Upper lobe of left lung (tissue), 6 donors: ENCODE data around the gene LEMD2. TPM values are rescaled to one million over a fixed set of nuclear protein-coding genes. Genes with fewer than 3 reads are reported as not detected.

Experiments used
- ATAC-seq, 2 donors: fragments of 200-7000 bp; cut with Tn5 transposase; one replicate each; pipeline ENCODE4 v1.9.1; 2022; ENCODE audit warnings: mild to moderate bottlenecking in 2 of 2, moderate library complexity in 2 of 2; ENCODE audit not compliant: low FRiP score in 2 of 2
- DNase-seq, 2 donors: peaks; one replicate each; pipeline ENCODE4 v3.0.0-alpha.2; 2019 to 2020
- H3K27ac ChIP-seq, 4 donors: fragments of 200-600 bp; sonication (generic); one replicate each; pipeline ENCODE4 v1.5.1; 2016 to 2019
- H3K27me3 ChIP-seq, 4 donors: fragments of 200-600 bp; sonication (generic); one replicate each; pipeline ENCODE4 v1.5.1; 2017 to 2019
- H3K36me3 ChIP-seq, 4 donors: fragments of 200-600 bp; sonication (generic); one replicate each; pipeline ENCODE4 v1.5.1; 2016 to 2019
- H3K4me1 ChIP-seq, 4 donors: fragments of 200-600 bp; sonication (generic); one replicate each; pipeline ENCODE4 v1.5.1; 2018 to 2019
- H3K4me3 ChIP-seq, 4 donors: fragments of 200-600 bp; sonication (generic); one replicate each; pipeline ENCODE4 v1.5.1; 2017 to 2019; ENCODE audit warnings: mild to moderate bottlenecking in 2 of 4, moderate library complexity in 1 of 4
- H3K9me3 ChIP-seq, 4 donors: fragments of 200-600 bp; sonication (generic); one replicate each; pipeline ENCODE4 v1.5.1; 2018 to 2019
- CTCF ChIP-seq, 6 experiments: fragments of 450-650 bp in 4 of 6; fragments of 200-600 bp in 2 of 6; sonication (generic) in 2 of 6; IDR thresholded peaks; one replicate each; pipeline ENCODE4 v1.5.1; 2016 to 2019; ENCODE audit warnings: antibody characterized with exemption in 6 of 6
- EP300 ChIP-seq, 4 donors: sonication (generic); formaldehyde crosslinking; IDR thresholded peaks; one replicate each; pipeline ENCODE4 v1.5.1; 2017; ENCODE audit warnings: antibody characterized with exemption in 4 of 4, control low read depth in 2 of 4
- POLR2A ChIP-seq, 4 donors: fragments of 450-650 bp; IDR thresholded peaks; one replicate each; pipeline ENCODE4 v1.5.1; 2016 to 2017; ENCODE audit warnings: antibody characterized with exemption in 4 of 4, mild to moderate bottlenecking in 2 of 4
- POLR2AphosphoS5 ChIP-seq, 2 donors: sonication (generic); formaldehyde crosslinking; IDR thresholded peaks; one replicate each; pipeline ENCODE4 v1.5.1; 2017; ENCODE audit warnings: antibody characterized with exemption in 2 of 2
- WGBS, 2 donors: methylation state at CpG; one replicate each; pipeline ENCODE4 v1.1.5; 2017 to 2018; 5-methylcytosine and 5-hydroxymethylcytosine counted together
- total RNA-seq, 6 donors: library from RNA; depleted of rRNA in 4 of 6; stranded (reverse); fragments of >200 nt in 4 of 6; gene quantifications; one replicate each; pipeline versions ENCODE4 v1.1.0 to v1.2.1, GENCODE V29; 2016 to 2021
- donor health status: DM: no; HTN: no; CAD: no; lungs with moderate emphysema.
- donor health status: DM: no; HTN: yes; CAD: no; lungs with severe emphysema.

LEMD2 gene
- total RNA-seq, 6 donors from 2014 or later: 51.1 to 118 (median 66.2) TPM

GRCh38 chr6:33771146-33772081 is 17.5 kb downstream of the LEMD2 start:
- ATAC-seq (peak; percentile 87 to 92), DNase-seq (peak; percentile 68 to 94)
- Histone ChIP-seq H3K4me3 (peak overlapping the region in 1 of 4 donors; percentile 16), H3K27me3 (no peaks in the 10 kb centered on the region), H3K27ac (peak overlapping the region; percentile 70 to 82 (median 76)), H3K4me1 (peaks cover 35 to 45% (median 39%) of the 10 kb centered on the region in 4 donors), H3K9me3 (no peaks in the 10 kb centered on the region), H3K36me3 (peaks cover 16 to 45% (median 42%) of the 10 kb centered on the region in 4 donors)
- WGBS, 2 donors: 12 to 35% methylated on average over 13 to 26 of the region's 47 CpGs
- TF ChIP-seq POLR2AphosphoS5 (IDR thresholded peaks at IDR 0.05) (peak; percentile 19 to 58), POLR2A (IDR thresholded peaks at IDR 0.05) (no peak), EP300 (IDR thresholded peaks at IDR 0.05) (no peak), CTCF (IDR thresholded peaks at IDR 0.05) (peak; percentile 93 to 99 (median 95))

- Histone ChIP-seq H3K27ac (peak overlapping the region; percentile 70 to 82 (median 76)), H3K4me3 (no peak overlapping the region), H3K9me3 (no peaks in the 10 kb centered on the region), H3K27me3 (no peaks in the 10 kb centered on the region), H3K36me3 (peaks cover 12 to 39% (median 36%) of the 10 kb centered on the region in 4 donors), H3K4me1 (peaks cover 35 to 45% (median 39%) of the 10 kb centered on the region in 4 donors)
- TF ChIP-seq POLR2A (IDR thresholded peaks at IDR 0.05): no peak
- no peak for TF ChIP-seq EP300 (IDR thresholded peaks at IDR 0.05)
- no peak for TF ChIP-seq POLR2AphosphoS5 (IDR thresholded peaks at IDR 0.05)
- no peak for TF ChIP-seq CTCF (IDR thresholded peaks at IDR 0.05)
- 38 to 40% methylated on average over 2 to 3 of the region's 3 CpGs for WGBS, 2 donors
- no peak for DNase-seq
- no peak for ATAC-seq
Observed at GRCh38 chr6:33770833-33771145, 18.1 kb downstream of the LEMD2 start.

GRCh38 chr6:33770124-33770832 is 18.7 kb downstream of the LEMD2 start:
- no peak overlapping the region for H3K4me3 ChIP-seq
- H3K4me1 ChIP-seq: peaks cover 35 to 45% (median 39%) of the 10 kb centered on the region in 4 donors
- 39 to 51% methylated on average over 13 to 14 of the region's 14 CpGs for WGBS, 2 donors
- no peak for ATAC-seq
- DNase-seq: no peak
- no peaks in the 10 kb centered on the region for H3K9me3 ChIP-seq
- peaks cover 6 to 34% (median 31%) of the 10 kb centered on the region in 4 donors for H3K36me3 ChIP-seq
- TF ChIP-seq POLR2A (IDR thresholded peaks at IDR 0.05) (no peak), POLR2AphosphoS5 (IDR thresholded peaks at IDR 0.05) (no peak), CTCF (IDR thresholded peaks at IDR 0.05) (no peak), EP300 (IDR thresholded peaks at IDR 0.05) (no peak)
- peak overlapping the region; percentile 70 to 82 (median 76) for H3K27ac ChIP-seq
- H3K27me3 ChIP-seq: no peaks in the 10 kb centered on the region

- H3K9me3 ChIP-seq: no peaks in the 10 kb centered on the region
- 77 to 87% methylated on average over 6 to 10 of the region's 10 CpGs for WGBS, 2 donors
- DNase-seq (peak in 1 of 2 donors; percentile 51), ATAC-seq (no peak)
- H3K4me1 ChIP-seq: peaks cover 35 to 45% (median 39%) of the 10 kb centered on the region in 4 donors
- no peaks in the 10 kb centered on the region for H3K27me3 ChIP-seq
- no peak overlapping the region for H3K4me3 ChIP-seq
- peak overlapping the region in 2 of 4 donors; percentile 71 to 82 for H3K27ac ChIP-seq
- peaks cover 0 to 25% (median 21%) of the 10 kb centered on the region in 4 donors for H3K36me3 ChIP-seq
- TF ChIP-seq EP300 (IDR thresholded peaks at IDR 0.05): no peak
- no peak for TF ChIP-seq CTCF (IDR thresholded peaks at IDR 0.05)
- no peak for TF ChIP-seq POLR2A (IDR thresholded peaks at IDR 0.05)
- no peak for TF ChIP-seq POLR2AphosphoS5 (IDR thresholded peaks at IDR 0.05)
Observed at GRCh38 chr6:33769248-33769821, 19.6 kb downstream of the LEMD2 start.
